ENCODE results near the gene FAM221B.

- TF ChIP-seq CTCF (IDR thresholded peaks at IDR 0.05) (no peak), POLR2AphosphoS5 (IDR thresholded peaks at IDR 0.05) (no peak), POLR2A (IDR thresholded peaks at IDR 0.05) (no peak)
These were observed 27.7 kb upstream of the FAM221B start for GRCh38 chr9:35856206-35856605.

All from stomach (tissue), 4 donors.